IMR-90 (cell line): ENCODE results near the gene GPATCH2L. TPM values are rescaled to one million over a fixed set of nuclear protein-coding genes. Genes with fewer than 3 reads are reported as not detected.
A peak's percentile ranks its signal among the peaks of the same experiment; 100 is the strongest.

Experiments
- ATAC-seq: fragments of 200-7000 bp; cut with Tn5 transposase; 2 replicates; pipeline ENCODE4 v1.9.1; 2020; ENCODE audit warnings: low read depth, mild to moderate bottlenecking, moderate library complexity
- BruUV-seq: library from RNA; stranded (reverse); fragments of 400-500 nt; replicated peaks from 2 replicates; lab custom pipeline; 2021; lab: Mats Ljungman, UMichigan
- CTCF ChIA-PET: fragments of 300-600 bp; formaldehyde crosslinking; extraction: SDS; loops from one replicate; lab custom pipeline; 2021; ENCODE audit warnings: antibody characterized with exemption; lab: Yijun Ruan, JAX
- POLR2A ChIA-PET: fragments of 300-600 bp; sonication (Branson Sonifier 250); formaldehyde crosslinking; loops from one replicate; lab custom pipeline; 2022; ENCODE audit warnings: antibody characterized with exemption; ENCODE audit not compliant: unreplicated experiment; lab: Charles Lee
- DNase-seq: peaks from one replicate; pipeline ENCODE4 v3.0.0; 2013
- H2AFZ ChIP-seq: replicated peaks from 2 replicates; pipeline ENCODE3; 2013; ENCODE audit warnings: low read length, mild to moderate bottlenecking; ENCODE audit not compliant: poor library complexity
- H2AK5ac ChIP-seq: 2 replicates; pipeline ENCODE4 v1.6.1; 2013; ENCODE audit warnings: low read depth, low read length, inconsistent platforms
- H2AK9ac ChIP-seq: replicated peaks from 2 replicates; pipeline ENCODE3; 2013; ENCODE audit warnings: mild to moderate bottlenecking, low read depth, low read length, moderate library complexity; ENCODE audit not compliant: poor library complexity
- H2BK120ac ChIP-seq: 2 replicates; pipeline ENCODE4 v1.6.1; 2013; ENCODE audit warnings: low read depth, low read length, inconsistent platforms
- H2BK15ac ChIP-seq: 3 replicates; pipeline ENCODE4 v1.6.1; 2013; ENCODE audit warnings: low read depth, low read length, inconsistent platforms
- H2BK20ac ChIP-seq: 2 replicates; pipeline ENCODE4 v1.6.1; 2013; ENCODE audit warnings: low read depth, mild to moderate bottlenecking, inconsistent platforms, low read length, moderate library complexity
- H2BK5ac ChIP-seq: 2 replicates; pipeline ENCODE4 v1.6.1; 2013; ENCODE audit warnings: mild to moderate bottlenecking, low read depth, low read length, inconsistent platforms; ENCODE audit not compliant: poor library complexity, severe bottlenecking
- H3K14ac ChIP-seq: replicated peaks from 2 replicates; pipeline ENCODE4 v1.6.1; 2013; ENCODE audit warnings: low read depth, low read length, inconsistent platforms
- H3K18ac ChIP-seq: 2 replicates; pipeline ENCODE4 v1.6.1; 2013; ENCODE audit warnings: low read depth, low read length, control low read depth
- H3K23ac ChIP-seq: 2 replicates; pipeline ENCODE4 v1.6.1; 2013; ENCODE audit warnings: low read depth, low read length, inconsistent platforms
- H3K27ac ChIP-seq: 2 replicates; pipeline ENCODE4 v1.5.1; 2013; ENCODE audit warnings: mild to moderate bottlenecking, control low read depth, low read length; ENCODE audit not compliant: insufficient read depth
- H3K27me3 ChIP-seq: 2 replicates; pipeline ENCODE4 v1.6.1; 2013; ENCODE audit warnings: low read length; ENCODE audit not compliant: control insufficient read depth, insufficient read depth
- H3K36me3 ChIP-seq: 2 replicates; pipeline ENCODE4 v1.6.1; 2013; ENCODE audit warnings: low read length, mixed read lengths; ENCODE audit not compliant: control insufficient read depth, insufficient read depth
- H3K4ac ChIP-seq: 2 replicates; pipeline ENCODE4 v1.6.1; 2013; ENCODE audit warnings: low read depth, low read length, inconsistent platforms
- H3K4me1 ChIP-seq: 2 replicates; pipeline ENCODE4 v1.6.1; 2013; ENCODE audit warnings: low read length, mixed read lengths; ENCODE audit not compliant: control insufficient read depth, insufficient read depth
- H3K4me2 ChIP-seq: 2 replicates; pipeline ENCODE4 v1.6.1; 2013; ENCODE audit warnings: low read depth, mild to moderate bottlenecking, control low read depth, low read length, moderate library complexity
- H3K4me3 ChIP-seq: 2 replicates; pipeline ENCODE4 v1.5.1; 2013; ENCODE audit warnings: low read depth, mild to moderate bottlenecking, control low read depth, low read length, moderate library complexity; ENCODE audit not compliant: insufficient read depth
- H3K56ac ChIP-seq: 2 replicates; pipeline ENCODE4 v1.6.1; 2013; ENCODE audit warnings: low read length, inconsistent platforms; ENCODE audit not compliant: insufficient read depth; ENCODE audit errors: extremely low read depth
- H3K79me1 ChIP-seq, 2 experiments: 2 replicates each; pipeline ENCODE4 v1.6.1; 2013; ENCODE audit warnings: low read length in 2 of 2, inconsistent platforms in 1 of 2, low read depth in 1 of 2
- H3K9ac ChIP-seq: 2 replicates; pipeline ENCODE4 v1.6.1; 2013; ENCODE audit warnings: low read depth, low read length, control low read depth
- H3K9me1 ChIP-seq: 2 replicates; pipeline ENCODE4 v1.6.1; 2013; ENCODE audit warnings: low read length, inconsistent platforms; ENCODE audit not compliant: insufficient read depth
- H3K9me3 ChIP-seq: 2 replicates; pipeline ENCODE4 v1.6.1; 2013; ENCODE audit warnings: low read length; ENCODE audit not compliant: control insufficient read depth, insufficient read depth
- H4K20me1 ChIP-seq: 2 replicates; pipeline ENCODE4 v1.6.1; 2013; ENCODE audit warnings: low read length, inconsistent platforms; ENCODE audit not compliant: insufficient read depth
- H4K5ac ChIP-seq: 2 replicates; pipeline ENCODE4 v1.6.1; 2013; ENCODE audit warnings: mild to moderate bottlenecking, low read depth, low read length, control low read depth
- H4K8ac ChIP-seq, 2 experiments: 2 replicates each; pipeline ENCODE4 v1.6.1; 2013; ENCODE audit warnings: low read depth in 2 of 2, low read length in 2 of 2, control low read depth in 1 of 2, inconsistent platforms in 1 of 2
- H4K91ac ChIP-seq: 2 replicates; pipeline ENCODE4 v1.6.1; 2013; ENCODE audit warnings: low read depth, low read length, inconsistent platforms; ENCODE audit not compliant: insufficient read depth
- CTCF ChIP-seq: conservative IDR thresholded peaks from 2 replicates; pipeline ENCODE4 v1.5.1; 2012; ENCODE audit warnings: mild to moderate bottlenecking, low read depth, low read length, improper control_type of control experiment
- ELK1 ChIP-seq: fragments of 150-350 bp; IDR thresholded peaks from 2 replicates; pipeline ENCODE4 v1.6.1; 2016; ENCODE audit warnings: low read depth, mild to moderate bottlenecking, low read length, moderate library complexity, borderline replicate concordance
- WGBS, 2 experiments: methylation state at CpG; one replicate each; pipeline versions ENCODE4 v1.1.5 to v1.1.7; 2013; ENCODE audit warnings: missing lambda C conversion rate in 2 of 2; ENCODE audit not compliant: insufficient read length in 1 of 2; ENCODE audit errors: extremely low coverage in 2 of 2; 5-methylcytosine and 5-hydroxymethylcytosine counted together
- dilution Hi-C: fragments of 300-500 bp; cut with HindIII; formaldehyde crosslinking; loops from one replicate; pipeline ENCODE4 v1.14.3; 2018; ENCODE audit warnings: low sequenced_read_pairs; ENCODE audit not compliant: unreplicated experiment
- in situ Hi-C: fragments of 300-500 bp; cut with MboI; formaldehyde crosslinking; loops from 3 replicates; pipeline ENCODE4 v1.14.3; 2019; ENCODE audit warnings: low sequenced_read_pairs, inconsistent platforms, mixed read lengths
- intact Hi-C: fragments of 100-400 bp; cut with micrococcal nuclease; formaldehyde crosslinking; loops from 2 replicates; pipeline ENCODE4 v1.10.0; 2022
- polyA plus RNA-seq, 3 experiments: library from polyadenylated mRNA; depleted of rRNA; stranded (reverse); fragments of >200 nt; gene quantifications; 2 replicates each; pipeline ENCODE4 v1.2.3, GENCODE V29; 2012; ENCODE audit warnings: low replicate concordance in 1 of 3
- total RNA-seq: library from RNA; depleted of rRNA; stranded (reverse); fragments of >200 nt; gene quantifications from 2 replicates; pipeline ENCODE4 v1.2.3, GENCODE V29; 2012

Gene GPATCH2L
- total and polyA plus RNA-seq, 2 of the 4 experiments (the other 2 are of a cell fraction), result 15.6 to 51.4 TPM

GRCh38 chr14:76181546-76181945 lies 29.8 kb downstream of the GPATCH2L start:
- intact Hi-C loops (loop anchor here (2.0 kb wide), 1 partner anchor 29 kb away; no protein-coding TSS in a partner anchor), dilution Hi-C loops (no loop called here), in situ Hi-C loops (no loop called here)
- no peak overlapping the region for H3K4me2 ChIP-seq
- H2AFZ ChIP-seq, result no peak overlapping the region
- no peak overlapping the region for H3K4ac ChIP-seq
- H2BK5ac ChIP-seq, result no peak overlapping the region
- no peak overlapping the region for H2AK5ac ChIP-seq
- H3K23ac ChIP-seq, result no peak overlapping the region
- BruUV-seq, result no TSS peak
- no peaks in the 10 kb centered on the region for H3K9me3 ChIP-seq
- no CpG with 5 or more reads among the region's 1 CpG for WGBS, 2 experiments
- H3K27me3 ChIP-seq, result no peaks in the 10 kb centered on the region
- no peak overlapping the region for H4K8ac ChIP-seq
- H3K9me1 ChIP-seq, result peaks cover 4% of the 10 kb centered on the region; the same call in 1 of the 2 replicates
- TF ChIP-seq CTCF, result peak; percentile 24; the same call in 1 of the 2 replicates
- no peak for TF ChIP-seq ELK1
- no peak overlapping the region for H3K14ac ChIP-seq
- no peak overlapping the region for H2BK15ac ChIP-seq
- ChIA-PET CTCF (interaction anchor here (0.6 to 1.2 kb wide), 5 partner anchors 13 to 853 kb away, joined by 3 to 5 read pairs (median 3); no protein-coding TSS in a partner anchor), POLR2A (no interaction called here)
- H4K5ac ChIP-seq, result no peak overlapping the region
- H2AK9ac ChIP-seq, result no peak overlapping the region
- DNase-seq (no peak), ATAC-seq (no peak; the same call in 1 of the 2 replicates)
- no peak overlapping the region for H3K9ac ChIP-seq
- peaks cover 9% of the 10 kb centered on the region; the same call in 1 of the 2 replicates for H4K20me1 ChIP-seq
- H3K4me3 ChIP-seq, result no peak overlapping the region
- H3K56ac ChIP-seq, result no peak overlapping the region
- H3K79me1 ChIP-seq, result peaks cover 9 to 33% of the 10 kb centered on the region in 2 experiments; a peak in 3 of 4 replicates
- H3K36me3 ChIP-seq, result peaks cover 45% of the 10 kb centered on the region
- no peaks in the 10 kb centered on the region for H3K4me1 ChIP-seq
- no peak overlapping the region for H2BK120ac ChIP-seq
- H3K18ac ChIP-seq, result no peak overlapping the region
- H3K27ac ChIP-seq, result no peak overlapping the region
- H4K91ac ChIP-seq, result no peak overlapping the region
- H2BK20ac ChIP-seq, result no peak overlapping the region
